Measurements from ENCODE around the gene PRRG4. TPM values are rescaled to one million over a fixed set of nuclear protein-coding genes. Genes with fewer than 3 reads are reported as not detected.

PRRG4 gene
- total and polyA plus RNA-seq, 2 donors (not counting 3 experiments of a cell fraction or from before 2014, with no cell fraction given): 0.09 TPM; not detected in 1

DNA sequence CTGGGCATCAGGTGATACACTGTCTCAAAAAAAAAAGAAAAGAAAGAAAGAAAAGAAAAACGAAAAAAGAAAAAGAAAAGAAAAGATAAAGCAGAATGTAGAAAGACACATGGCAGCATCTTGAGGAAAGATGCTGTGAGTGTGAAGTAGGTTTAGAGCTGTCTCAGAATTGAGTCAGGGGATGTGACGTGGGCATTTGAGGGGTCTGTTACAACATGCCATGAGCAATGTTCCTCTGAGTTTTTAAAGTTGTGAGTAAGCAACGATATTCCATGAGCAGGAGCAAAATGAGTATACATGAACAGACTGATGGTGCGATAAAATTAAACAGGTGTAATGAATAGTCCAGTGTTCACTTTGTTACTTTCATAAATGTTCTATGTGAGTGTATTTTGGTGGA, 51.6 kb downstream of the PRRG4 start:
- TF ChIP-seq POLR2AphosphoS5 (IDR thresholded peaks at IDR 0.05; ENCODE audit: insufficient read depth, low read depth, low read length) (no peak), JUN (IDR thresholded peaks at IDR 0.05; ENCODE audit: borderline replicate concordance, insufficient read depth, insufficient read length, low read depth) (no peak), MYC (IDR thresholded peaks at IDR 0.05; ENCODE audit: low read depth, low read length) (no peak), GATA2 (IDR thresholded peaks at IDR 0.05; ENCODE audit: insufficient read depth, insufficient read length, low read depth, low read length) (no peak), POLR2A (IDR thresholded peaks at IDR 0.05; ENCODE audit: low read depth, low read length) (no peak), FOS (IDR thresholded peaks at IDR 0.05; ENCODE audit: borderline replicate concordance, insufficient read depth, low read length) (no peak), EZH2 (IDR thresholded peaks at IDR 0.05; ENCODE audit: borderline replicate concordance, low read depth, low read length, severe bottlenecking) (no peak)
- TF ChIP-seq, protein P1, sequence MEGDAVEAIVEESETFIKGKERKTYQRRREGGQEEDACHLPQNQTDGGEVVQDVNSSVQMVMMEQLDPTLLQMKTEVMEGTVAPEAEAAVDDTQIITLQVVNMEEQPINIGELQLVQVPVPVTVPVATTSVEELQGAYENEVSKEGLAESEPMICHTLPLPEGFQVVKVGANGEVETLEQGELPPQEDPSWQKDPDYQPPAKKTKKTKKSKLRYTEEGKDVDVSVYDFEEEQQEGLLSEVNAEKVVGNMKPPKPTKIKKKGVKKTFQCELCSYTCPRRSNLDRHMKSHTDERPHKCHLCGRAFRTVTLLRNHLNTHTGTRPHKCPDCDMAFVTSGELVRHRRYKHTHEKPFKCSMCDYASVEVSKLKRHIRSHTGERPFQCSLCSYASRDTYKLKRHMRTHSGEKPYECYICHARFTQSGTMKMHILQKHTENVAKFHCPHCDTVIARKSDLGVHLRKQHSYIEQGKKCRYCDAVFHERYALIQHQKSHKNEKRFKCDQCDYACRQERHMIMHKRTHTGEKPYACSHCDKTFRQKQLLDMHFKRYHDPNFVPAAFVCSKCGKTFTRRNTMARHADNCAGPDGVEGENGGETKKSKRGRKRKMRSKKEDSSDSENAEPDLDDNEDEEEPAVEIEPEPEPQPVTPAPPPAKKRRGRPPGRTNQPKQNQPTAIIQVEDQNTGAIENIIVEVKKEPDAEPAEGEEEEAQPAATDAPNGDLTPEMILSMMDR (IDR thresholded peaks at IDR 0.05; ENCODE audit: extremely low read depth in 1 of 2, insufficient read depth in 1 of 2, low read depth in 1 of 2, low read length in 2 of 2): no peak
- TF ChIP-seq, protein P2, sequence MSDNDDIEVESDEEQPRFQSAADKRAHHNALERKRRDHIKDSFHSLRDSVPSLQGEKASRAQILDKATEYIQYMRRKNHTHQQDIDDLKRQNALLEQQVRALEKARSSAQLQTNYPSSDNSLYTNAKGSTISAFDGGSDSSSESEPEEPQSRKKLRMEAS (IDR thresholded peaks at IDR 0.05; ENCODE audit: insufficient read depth, insufficient read length): no peak
- no peak overlapping the region for H3K4me2 ChIP-seq (ENCODE audit: insufficient read depth, low read length)
- CTCF ChIA-PET: no interaction called here
- no peaks in the 10 kb centered on the region for H3K36me3 ChIP-seq (ENCODE audit: control insufficient read depth in 2 of 2, extremely low read depth in 1 of 2, insufficient read depth in 2 of 2, low read length in 2 of 2)
- DNase-seq (ENCODE audit: low read depth, low spot score) (no peak), FAIRE-seq (no peak)
- dilution Hi-C loops (cut with MboI; ENCODE audit: extremely low pct_ligation_motif_present, low sequenced_read_pairs) (no loop called here), intact Hi-C loops (cut with micrococcal nuclease) (no loop called here)
- BruUV-seq (replicated peaks): no TSS peak
- peaks cover 6 to 11% of the 10 kb centered on the region in 2 experiments for H3K27me3 ChIP-seq (ENCODE audit: control insufficient read depth in 2 of 2, insufficient read depth in 2 of 2, low read length in 2 of 2)
- H3K27ac ChIP-seq (ENCODE audit: insufficient read depth, low read depth, low read length): no peak overlapping the region
- H3K4me3 ChIP-seq (replicated peaks in 1 of 3; ENCODE audit: insufficient read depth in 1 of 3, low read depth in 1 of 3, low read length in 3 of 3): no peak overlapping the region
- H3K9me3 ChIP-seq (replicated peaks; ENCODE audit: control insufficient read depth, insufficient read depth, low read length): no peaks in the 10 kb centered on the region
- no peaks in the 10 kb centered on the region for H3K4me1 ChIP-seq (ENCODE audit: control insufficient read depth, extremely low read depth, insufficient read depth, low read length)
- H2AFZ ChIP-seq (ENCODE audit: low read depth, low read length): no peak overlapping the region
- no peaks in the 10 kb centered on the region for H3K9me1 ChIP-seq (replicated peaks; ENCODE audit: control insufficient read depth, extremely low read depth, insufficient read depth, low read length)
- POLR2A ChIA-PET: no interaction called here
- no peak overlapping the region for H3K9ac ChIP-seq (replicated peaks; ENCODE audit: extremely low read depth, insufficient read depth, low read length)
- no peaks in the 10 kb centered on the region for H3K79me2 ChIP-seq (ENCODE audit: control insufficient read depth, insufficient read depth, low read length)
- no peaks in the 10 kb centered on the region for H4K20me1 ChIP-seq (replicated peaks; ENCODE audit: control insufficient read depth, extremely low read depth, insufficient read depth, low read length)
